Pulmonary artery endothelial cell (primary cell): ENCODE measurements around the gene CAMK2B. TPM values are rescaled to one million over a fixed set of nuclear protein-coding genes. Genes with fewer than 3 reads are reported as not detected.
"Not testable (repeated sequence)": the region's sequence is repeated elsewhere in the genome, so short reads cannot be mapped to it uniquely, and the experiment has no call there.

ENCODE experiments used
- DNase-seq: peaks from one replicate; pipeline ENCODE4 v3.0.0-alpha.2; 2011; ENCODE audit warnings: low read depth, low spot score
- total RNA-seq: library from RNA; depleted of rRNA; stranded (reverse); fragments of >200 nt; gene quantifications from 2 replicates; pipeline ENCODE4 v1.2.3, GENCODE V29; 2014

CAMK2B gene
- total RNA-seq, 1 donor from 2014 or later: 2.7 TPM

DNA sequence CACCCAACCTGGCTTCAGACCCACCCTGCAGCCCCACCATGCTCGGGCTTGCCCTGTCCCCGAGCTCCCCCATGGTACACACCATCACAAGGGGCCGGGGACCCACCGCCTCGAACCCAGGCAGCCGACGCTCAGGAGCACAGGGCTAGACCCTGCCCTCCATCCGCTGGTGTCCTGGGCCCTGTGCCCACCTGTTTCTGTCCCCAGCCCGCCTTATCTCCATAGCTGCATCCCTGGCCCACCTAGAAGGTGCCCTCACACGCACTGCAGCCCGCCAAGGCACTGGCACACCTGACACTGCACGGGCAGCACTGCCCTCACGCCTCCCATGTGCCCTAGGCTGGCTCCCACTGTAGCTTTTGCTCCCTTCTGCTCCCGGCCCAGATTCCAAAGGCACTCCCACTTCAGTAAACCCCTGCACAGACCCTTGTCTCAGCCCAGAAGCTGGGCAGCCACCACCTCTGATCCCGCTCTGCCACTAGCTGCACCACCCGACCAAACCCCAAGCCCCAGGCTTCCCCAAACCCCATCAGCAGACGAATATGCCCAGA, 107.5 kb downstream of the CAMK2B start:
- DNase-seq: no peak

- no peak for DNase-seq
Measured at GRCh38 chr7:44217223-44217714, 108.1 kb downstream of the CAMK2B start.

DNA sequence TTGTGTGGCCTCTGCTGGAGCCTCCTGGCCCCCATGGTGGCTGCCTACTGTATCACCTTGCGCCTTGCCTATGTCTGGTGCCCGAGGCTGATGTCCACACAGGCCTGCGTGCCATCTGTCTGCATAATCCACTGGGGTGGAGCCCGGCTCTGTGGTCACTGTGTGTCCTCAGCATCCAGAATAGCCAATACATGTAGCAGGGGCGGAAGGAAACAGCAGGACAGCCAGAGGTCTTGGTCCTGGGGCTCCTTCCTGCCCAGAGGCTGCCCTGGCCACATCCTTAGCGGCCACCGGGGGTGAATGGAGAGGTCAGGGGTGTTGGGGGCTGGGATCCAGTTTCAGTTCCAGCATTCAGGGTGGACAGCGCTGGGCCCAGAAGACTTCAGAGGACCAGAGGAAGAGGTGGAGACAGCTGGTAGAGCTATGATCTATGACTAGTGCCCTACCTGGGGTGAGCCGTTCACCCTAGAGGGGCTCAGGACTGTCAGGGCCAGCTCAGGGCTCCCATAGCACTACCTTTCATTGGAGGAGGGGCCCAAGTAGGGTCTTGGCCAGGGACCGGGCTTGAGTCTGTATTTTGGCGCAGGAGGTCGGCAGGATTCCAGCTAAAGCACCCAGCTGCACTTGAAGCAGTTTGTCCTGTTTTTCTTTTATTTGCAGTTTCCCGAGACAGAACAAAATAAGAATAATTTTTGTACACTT, 108.7 kb downstream of the CAMK2B start:
- DNase-seq: no peak

GRCh38 chr7:44216019-44216418, 109.4 kb downstream of the CAMK2B start:
- DNase-seq: no peak

GRCh38 chr7:44215531-44215930, 109.9 kb downstream of the CAMK2B start:
- no peak for DNase-seq

DNA sequence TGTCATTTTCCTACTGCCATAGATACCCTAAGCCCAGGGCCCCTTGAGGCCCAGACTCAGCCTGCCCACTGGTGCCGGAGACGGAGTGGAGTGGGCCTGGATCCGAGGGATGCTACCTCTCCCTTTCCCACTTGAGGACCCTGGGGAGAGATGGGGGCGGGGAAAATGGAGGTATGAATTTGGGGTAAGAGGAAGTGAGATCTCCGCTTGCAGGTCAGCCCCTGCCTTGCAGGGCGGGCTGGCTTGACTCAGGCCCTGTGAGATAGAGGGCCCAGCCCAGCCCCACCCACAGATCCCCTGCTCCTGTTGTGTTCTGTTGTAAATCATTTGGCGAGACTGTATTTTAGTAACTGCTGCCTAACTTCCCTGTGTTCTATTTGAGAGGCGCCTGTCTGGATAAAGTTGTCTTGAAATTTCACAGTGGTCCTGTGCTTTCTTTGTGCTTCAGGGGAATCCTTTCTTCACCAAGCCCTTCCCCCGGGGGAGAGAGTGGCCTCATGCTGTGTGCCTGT, 111.5 kb downstream of the CAMK2B start:
- DNase-seq: no peak

DNA sequence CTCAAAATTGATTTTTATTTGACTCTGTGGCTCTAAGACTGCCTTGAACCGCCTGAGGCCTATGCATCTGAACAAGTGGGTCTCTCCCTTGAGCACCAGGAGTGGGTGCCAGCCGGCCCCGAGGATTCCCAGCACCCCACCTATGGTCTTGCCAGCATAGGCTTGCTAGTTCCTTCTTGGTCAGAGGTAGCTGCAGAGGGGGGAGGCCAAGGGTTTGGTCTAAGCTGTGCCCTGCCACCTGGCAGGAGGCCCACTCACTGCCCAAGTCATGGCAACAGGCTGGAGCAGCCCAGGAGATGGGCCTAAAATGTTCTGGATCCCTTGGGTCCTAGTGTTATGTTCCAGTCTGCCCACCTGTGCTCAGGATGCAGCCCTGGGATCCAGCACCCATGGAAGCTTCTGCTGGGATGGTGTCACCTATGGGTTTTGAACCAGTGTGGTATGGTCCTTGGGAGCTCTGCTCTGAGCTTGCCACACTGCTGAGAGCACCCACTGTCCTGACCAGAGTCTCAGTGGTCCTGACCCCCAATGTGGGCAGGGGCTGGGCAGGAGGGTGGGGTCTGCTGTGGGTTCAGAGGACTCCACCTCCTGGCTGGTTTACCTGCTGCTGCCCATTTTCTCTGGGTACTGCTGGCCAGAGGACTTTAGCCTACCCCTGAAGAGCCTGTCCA, 112.1 kb downstream of the CAMK2B start:
- DNase-seq: no peak

- DNase-seq: no peak
Measured at GRCh38 chr7:44212581-44213184, 112.7 kb downstream of the CAMK2B start.

- DNase-seq: no peak
Measured at GRCh38 chr7:44212018-44212417, 113.4 kb downstream of the CAMK2B start.

- no peak for DNase-seq
Measured at GRCh38 chr7:44211126-44211675, 114.2 kb downstream of the CAMK2B start.

- DNase-seq: no peak
Measured at GRCh38 chr7:44210107-44210506, 115.3 kb downstream of the CAMK2B start.

DNA sequence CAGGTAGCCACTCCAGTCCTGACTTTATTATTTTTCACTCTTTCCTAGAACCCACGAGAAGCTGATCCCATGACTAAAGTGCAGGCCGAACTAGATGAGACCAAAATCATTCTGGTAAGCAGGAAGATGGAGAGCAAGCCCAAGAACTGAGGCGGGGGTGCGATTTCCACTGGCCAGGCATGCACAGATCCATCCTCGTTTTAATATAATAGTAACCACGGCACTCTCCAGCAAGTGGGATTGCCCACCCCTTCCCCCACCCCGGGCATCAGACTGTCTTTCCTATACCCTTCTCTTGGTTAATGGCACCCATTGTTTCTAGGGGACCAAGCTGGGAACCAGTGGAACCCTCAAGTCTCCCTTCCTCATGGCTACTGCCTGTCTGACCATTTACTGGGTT, 117.3 kb downstream of the CAMK2B start:
- DNase-seq: no peak

DNA sequence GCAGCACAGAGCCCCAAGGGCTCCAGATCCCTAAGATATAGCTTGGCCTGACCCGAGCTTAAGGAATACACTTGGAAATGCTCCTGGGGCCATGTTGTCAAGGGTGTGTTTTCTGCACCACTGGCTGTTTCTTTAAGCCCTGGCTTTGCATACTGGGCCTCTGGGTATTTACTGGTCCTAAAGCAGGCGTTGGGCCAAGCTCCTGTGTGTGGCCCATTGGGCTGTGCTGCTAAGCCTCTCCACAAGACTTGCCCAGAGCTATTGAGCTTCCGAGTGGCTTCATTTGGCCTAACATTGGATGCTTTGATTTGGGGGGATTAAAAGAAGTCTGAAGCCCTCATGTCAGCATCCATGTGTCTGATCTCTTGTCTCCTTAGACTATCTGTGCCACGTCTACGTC, 119.4 kb downstream of the CAMK2B start:
- DNase-seq: no peak

- DNase-seq: no peak
Measured at GRCh38 chr7:44201813-44202212, 123.6 kb downstream of the CAMK2B start.

- DNase-seq: peak; percentile 68
Measured at GRCh38 chr7:44200699-44201461, 124.5 kb downstream of the CAMK2B start, which contains the start of gene YKT6. TSS of gene YKT6 (plus strand) at chr7:44200978. CDS start at chr7:44201136, 158 bp downstream.

- not testable (repeated sequence) for DNase-seq
Measured at GRCh38 chr7:44200163-44200562, 125.2 kb downstream of the CAMK2B start.

GRCh38 chr7:44197474-44197873, 127.9 kb downstream of the CAMK2B start:
- DNase-seq: no peak

DNA sequence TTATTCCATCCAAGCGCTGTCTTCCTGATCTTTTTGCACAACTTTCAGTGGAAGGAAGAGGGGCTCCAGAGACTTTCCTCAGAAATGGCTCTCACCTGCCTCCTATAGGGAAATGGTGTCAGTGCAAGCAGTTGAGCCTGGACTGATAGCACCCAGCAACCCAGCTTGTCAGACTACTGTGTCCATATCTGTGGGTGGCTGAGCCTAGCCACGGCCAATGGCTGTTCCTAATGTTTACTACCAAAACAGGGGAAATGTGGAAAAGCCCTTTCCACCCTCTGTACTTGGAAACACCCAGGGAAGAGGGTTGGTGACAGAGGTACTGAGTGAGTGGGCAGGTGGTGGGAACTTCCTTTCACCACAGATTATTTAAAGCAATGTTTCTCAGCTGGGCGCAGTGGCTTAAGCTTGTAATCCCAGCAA, 128.9 kb downstream of the CAMK2B start:
- no peak for DNase-seq

- DNase-seq: no peak
Measured at GRCh38 chr7:44195889-44196288, 129.5 kb downstream of the CAMK2B start.

DNA sequence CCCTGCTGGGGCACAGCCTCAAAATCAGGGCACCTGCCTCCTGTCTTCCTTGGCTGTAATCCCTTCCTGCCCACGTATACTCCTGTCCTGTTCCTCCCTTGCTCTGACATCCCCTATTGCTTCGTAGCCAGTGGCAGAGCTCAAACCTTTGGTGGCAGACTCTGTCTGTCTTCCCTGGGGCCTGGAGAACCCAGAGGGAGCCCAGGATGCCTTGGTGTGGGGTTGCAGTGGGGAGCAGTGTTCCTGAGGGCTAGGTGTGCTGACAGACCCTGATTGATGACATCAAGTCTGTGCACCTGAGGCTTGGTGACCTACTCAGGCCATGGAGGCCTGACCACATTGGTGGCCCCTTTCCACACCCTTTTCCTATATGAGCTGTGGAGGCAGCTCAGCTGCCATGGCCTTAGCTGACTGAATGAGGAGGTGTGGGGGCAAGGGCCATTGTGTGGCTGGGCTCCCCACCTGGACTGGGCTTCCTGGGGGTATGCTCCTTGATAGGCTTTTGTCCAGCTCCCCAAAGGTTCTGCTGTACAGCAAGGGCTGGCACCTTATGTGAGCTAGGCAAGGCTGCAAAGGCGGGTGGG, 130.7 kb downstream of the CAMK2B start:
- no peak for DNase-seq
